Stomach (tissue), 4 donors: Measurements from ENCODE around the gene RER1.

Source experiments
- POLR2A ChIP-seq, 4 donors: fragments of 450-650 bp; IDR thresholded peaks; one replicate each; pipeline ENCODE4 v1.6.1; 2016; ENCODE audit warnings: antibody characterized with exemption in 4 of 4, control low read depth in 2 of 4, mild to moderate bottlenecking in 1 of 4, moderate library complexity in 1 of 4
- TF ChIP-seq, protein P1 (sequence below), 7 experiments: fragments of 450-650 bp in 4 of 7; fragments of 200-600 bp in 3 of 7; sonication (generic) in 3 of 7; IDR thresholded peaks; one replicate each; pipeline ENCODE4 v1.5.1; 2016 to 2019; ENCODE audit warnings: antibody characterized with exemption in 7 of 7, control low read depth in 2 of 7, mild to moderate bottlenecking in 1 of 7

DNA sequence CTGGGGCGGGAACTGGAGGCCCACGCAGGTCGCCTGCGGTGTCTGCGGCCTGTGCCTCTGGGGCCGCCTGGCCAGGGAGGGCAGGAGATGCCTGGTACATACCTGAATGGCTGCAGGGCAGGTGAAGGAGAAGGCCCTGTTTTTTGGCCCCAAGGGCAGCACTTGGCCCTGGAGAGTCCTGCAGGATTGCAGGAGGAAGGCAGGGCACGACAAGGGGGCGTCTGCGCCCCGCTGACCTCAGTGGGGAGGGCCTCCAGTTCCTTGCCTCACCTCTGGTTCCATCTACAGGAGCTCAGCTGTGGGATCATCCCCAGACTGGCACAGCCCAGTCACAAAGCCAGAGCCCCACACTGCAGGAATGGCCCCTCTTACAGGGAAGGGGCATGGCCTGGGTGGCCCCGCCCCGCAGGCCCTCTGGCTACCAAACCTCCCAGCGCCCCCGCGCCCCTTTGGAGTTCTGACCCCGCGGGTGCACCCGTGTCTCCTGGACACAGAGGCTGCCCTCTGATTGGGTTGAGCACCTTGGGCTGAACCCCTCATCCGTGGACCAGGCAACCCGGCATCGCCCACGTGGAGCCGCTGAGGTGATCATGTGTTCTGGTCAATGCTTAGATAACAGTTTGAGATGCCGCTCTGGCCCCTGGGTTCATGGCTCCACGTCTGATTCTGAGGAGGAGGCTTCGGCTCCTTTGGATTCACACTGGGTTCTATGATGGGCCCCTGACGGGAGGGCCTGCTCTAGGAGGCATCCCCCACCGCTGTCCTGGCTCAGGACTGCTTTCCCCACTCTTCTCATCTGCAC is 22.1 kb downstream of the RER1 start:
- TF ChIP-seq POLR2A (IDR thresholded peaks at IDR 0.05), result no peak
- TF ChIP-seq, protein P1, sequence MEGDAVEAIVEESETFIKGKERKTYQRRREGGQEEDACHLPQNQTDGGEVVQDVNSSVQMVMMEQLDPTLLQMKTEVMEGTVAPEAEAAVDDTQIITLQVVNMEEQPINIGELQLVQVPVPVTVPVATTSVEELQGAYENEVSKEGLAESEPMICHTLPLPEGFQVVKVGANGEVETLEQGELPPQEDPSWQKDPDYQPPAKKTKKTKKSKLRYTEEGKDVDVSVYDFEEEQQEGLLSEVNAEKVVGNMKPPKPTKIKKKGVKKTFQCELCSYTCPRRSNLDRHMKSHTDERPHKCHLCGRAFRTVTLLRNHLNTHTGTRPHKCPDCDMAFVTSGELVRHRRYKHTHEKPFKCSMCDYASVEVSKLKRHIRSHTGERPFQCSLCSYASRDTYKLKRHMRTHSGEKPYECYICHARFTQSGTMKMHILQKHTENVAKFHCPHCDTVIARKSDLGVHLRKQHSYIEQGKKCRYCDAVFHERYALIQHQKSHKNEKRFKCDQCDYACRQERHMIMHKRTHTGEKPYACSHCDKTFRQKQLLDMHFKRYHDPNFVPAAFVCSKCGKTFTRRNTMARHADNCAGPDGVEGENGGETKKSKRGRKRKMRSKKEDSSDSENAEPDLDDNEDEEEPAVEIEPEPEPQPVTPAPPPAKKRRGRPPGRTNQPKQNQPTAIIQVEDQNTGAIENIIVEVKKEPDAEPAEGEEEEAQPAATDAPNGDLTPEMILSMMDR (IDR thresholded peaks at IDR 0.05), result no peak
